ENCODE results near the gene POLDIP2.

- TF ChIP-seq POLR2A (IDR thresholded peaks at IDR 0.05): no peak
- TF ChIP-seq CTCF (IDR thresholded peaks at IDR 0.05 in 4 of 5, conservative IDR thresholded peaks at IDR 0.05 in 1 of 5): no peak
Observed at GRCh38 chr17:28366605-28367004, 9.3 kb upstream of the POLDIP2 start.
